GM12878 (cell line): Measurements from ENCODE around the gene SLCO3A1. TPM values are rescaled to one million over a fixed set of nuclear protein-coding genes. Genes with fewer than 3 reads are reported as not detected.
A peak's percentile ranks its signal among the peaks of the same experiment; 100 is the strongest.

ENCODE experiments used
- ATAC-seq: fragments of 200-7000 bp; cut with Tn5 transposase; 3 replicates; pipeline ENCODE4 v1.9.1; 2020; ENCODE audit warnings: mild to moderate bottlenecking, moderate library complexity
- BruUV-seq: library from RNA; stranded (reverse); fragments of 400-500 nt; replicated peaks from 2 replicates; lab custom pipeline; 2021; lab: Mats Ljungman, UMichigan
- CTCF ChIA-PET: fragments of 300-600 bp; sonication (Branson Sonifier 250); formaldehyde crosslinking; extraction: SDS; loops from one replicate; lab custom pipeline; 2021; ENCODE audit warnings: inconsistent platforms; lab: Yijun Ruan, JAX
- POLR2A ChIA-PET: fragments of 350-600 bp; formaldehyde crosslinking; extraction: SDS; loops from one replicate; lab custom pipeline; 2021; ENCODE audit warnings: inconsistent platforms; lab: Charles Lee
- RAD21 ChIA-PET: fragments of 300-600 bp; sonication (Branson Sonifier 250); formaldehyde crosslinking; loops from one replicate; lab custom pipeline; 2023; ENCODE audit warnings: antibody characterized with exemption; ENCODE audit not compliant: unreplicated experiment; lab: Charles Lee
- SMC1A ChIA-PET: fragments of 300-600 bp; sonication (Branson Sonifier 250); formaldehyde crosslinking; loops from one replicate; lab custom pipeline; 2023; ENCODE audit not compliant: unreplicated experiment, uncharacterized antibody; lab: Charles Lee
- DNase-seq: peaks from one replicate; pipeline ENCODE4 v3.0.0-alpha.2; 2011; ENCODE audit warnings: low read depth, low spot score
- FAIRE-seq: peaks from 3 replicates; lab custom pipeline; 2011; peaks lifted over from hg19 to GRCh38; lab: Jason Lieb, UNC
- H2AFZ ChIP-seq: 2 replicates; pipeline ENCODE4 v1.6.0; 2011; ENCODE audit warnings: low read depth, low read length, control low read depth; ENCODE audit not compliant: control insufficient read depth
- H3K27ac ChIP-seq: 2 replicates; pipeline ENCODE4 v1.5.1; 2011; ENCODE audit warnings: control low read depth; ENCODE audit not compliant: control insufficient read depth, insufficient read depth
- H3K27me3 ChIP-seq, 2 experiments: replicated peaks in 1 of 2; 2 replicates each; pipeline versions ENCODE4 v1.6.0 to v1.6.1; 2011; ENCODE audit warnings: low read length in 1 of 2; ENCODE audit not compliant: control insufficient read depth in 2 of 2, insufficient read depth in 2 of 2
- H3K36me3 ChIP-seq, 2 experiments: 2 replicates each; pipeline ENCODE4 v1.5.1; 2011; ENCODE audit warnings: low read length in 1 of 2; ENCODE audit not compliant: control insufficient read depth in 2 of 2, insufficient read depth in 2 of 2
- H3K4me1 ChIP-seq: 2 replicates; pipeline ENCODE4 v1.6.1; 2011; ENCODE audit warnings: mild to moderate bottlenecking, low read length, moderate library complexity, mixed read lengths; ENCODE audit not compliant: control insufficient read depth, insufficient read depth
- H3K4me2 ChIP-seq: 2 replicates; pipeline ENCODE4 v1.6.0; 2011; ENCODE audit warnings: control low read depth; ENCODE audit not compliant: control insufficient read depth, insufficient read depth
- H3K4me3 ChIP-seq: fragments of 200-600 bp; sonication (generic); 2 replicates; pipeline ENCODE4 v1.5.1; 2016
- H3K79me2 ChIP-seq: 2 replicates; pipeline ENCODE4 v1.6.0; 2011; ENCODE audit warnings: low read length; ENCODE audit not compliant: control insufficient read depth, insufficient read depth
- H3K9ac ChIP-seq: 2 replicates; pipeline ENCODE4 v1.8.0; 2011; ENCODE audit warnings: low read length, control low read depth, mixed read lengths; ENCODE audit not compliant: control insufficient read depth, insufficient read depth
- H3K9me3 ChIP-seq: replicated peaks from 3 replicates; pipeline ENCODE4 v1.5.1; 2011; ENCODE audit warnings: mild to moderate bottlenecking, low read length; ENCODE audit not compliant: control insufficient read depth, insufficient read depth
- H4K20me1 ChIP-seq: 2 replicates; pipeline ENCODE4 v1.6.0; 2011; ENCODE audit not compliant: control insufficient read depth, insufficient read depth
- CHD2 ChIP-seq: IDR thresholded peaks from 2 replicates; pipeline ENCODE4 v1.6.1; 2011; ENCODE audit warnings: low read depth, low read length, improper control_type of control experiment, borderline replicate concordance
- IRF4 ChIP-seq: IDR thresholded peaks from 2 replicates; pipeline ENCODE4 v1.6.1; 2011; ENCODE audit warnings: low read depth, low read length
- NRF1 ChIP-seq: conservative IDR thresholded peaks from 2 replicates; pipeline ENCODE4 v1.6.1; 2011; ENCODE audit warnings: mild to moderate bottlenecking, low read depth, low read length, improper control_type of control experiment
- RAD21 ChIP-seq: IDR thresholded peaks from 2 replicates; pipeline ENCODE4 v1.6.1; 2011; ENCODE audit warnings: mild to moderate bottlenecking, low read depth, low read length, moderate library complexity; ENCODE audit not compliant: insufficient read depth
- RBBP5 ChIP-seq: fragments of 200-600 bp; sonication (generic); conservative IDR thresholded peaks from 2 replicates; pipeline ENCODE4 v1.6.1; 2016
- SMC3 ChIP-seq: IDR thresholded peaks from 2 replicates; pipeline ENCODE4 v1.6.1; 2011; ENCODE audit warnings: low read length, improper control_type of control experiment, borderline replicate concordance
- YY1 ChIP-seq: IDR thresholded peaks from 2 replicates; pipeline ENCODE4 v1.6.1; 2011; ENCODE audit warnings: low read depth, mild to moderate bottlenecking, low read length
- WGBS: methylation state at CpG from one replicate; pipeline ENCODE4 v1.1.6; 2016; ENCODE audit warnings: low lambda C conversion rate; ENCODE audit not compliant: insufficient replicate concordance, insufficient coverage; ENCODE audit errors: missing lambda C conversion rate; 5-methylcytosine and 5-hydroxymethylcytosine counted together
- in situ Hi-C: fragments of 300-500 bp; cut with MboI; formaldehyde crosslinking; loops from 9 replicates; pipeline ENCODE4 v1.14.3; 2018; ENCODE audit warnings: mixed read lengths
- intact Hi-C: fragments of 100-400 bp; cut with micrococcal nuclease; formaldehyde crosslinking; loops from one replicate; pipeline ENCODE4 v1.14.2; 2022; ENCODE audit not compliant: unreplicated experiment
- polyA plus RNA-seq, 11 experiments: library from polyadenylated mRNA; depleted of rRNA in 4 of 11; unstranded in 6 of 11; stranded (reverse) in 5 of 11; fragments of >200 nt; fragmentation: Nextera tagmentation in 4 of 11; fragmentation: Illumina TruSeq in 1 of 11; extraction: Ambion mirVana in 4 of 11; extraction: Trizol in 1 of 11; gene quantifications; 1 replicate in 1 of 11; 2 replicates in 10 of 11; pipeline versions ENCODE4 v1.2.1 to v1.2.3, GENCODE V29; 2011 to 2016; ENCODE audit warnings: inconsistent platforms in 2 of 11, missing spikeins in 2 of 11, low read depth in 1 of 11
- total RNA-seq, 4 experiments: library from RNA; depleted of rRNA in 3 of 4; stranded (reverse); fragments of >200 nt in 3 of 4; fragmentation: Illumina TruSeq in 1 of 4; extraction: Trizol in 1 of 4; gene quantifications; 2 replicates each; pipeline versions ENCODE4 v1.2.1 to v1.2.3, GENCODE V29; 2013 to 2021
- TF ChIP-seq, protein P1 (sequence below): IDR thresholded peaks from 2 replicates; pipeline ENCODE4 v1.6.1; 2012; ENCODE audit warnings: low read depth, low read length, improper control_type of control experiment
- TF ChIP-seq, protein P2 (sequence below), 3 experiments: IDR thresholded peaks in 2 of 3; conservative IDR thresholded peaks in 1 of 3; 2 replicates each; pipeline ENCODE4 v1.5.1; 2011; ENCODE audit warnings: low read depth in 3 of 3, low read length in 3 of 3, mild to moderate bottlenecking in 3 of 3, control low read depth in 2 of 3, moderate library complexity in 2 of 3, inconsistent platforms in 1 of 3, mixed read lengths in 1 of 3; ENCODE audit not compliant: control insufficient read depth in 2 of 3, insufficient read depth in 1 of 3; ENCODE audit errors: extremely low read depth in 1 of 3

Gene SLCO3A1
- total and polyA plus RNA-seq, 10 of the 15 experiments (the other 5 are each of a cell fraction or from before 2014, with no cell fraction given): 0.05 to 5.9 (median 0.31) TPM

DNA sequence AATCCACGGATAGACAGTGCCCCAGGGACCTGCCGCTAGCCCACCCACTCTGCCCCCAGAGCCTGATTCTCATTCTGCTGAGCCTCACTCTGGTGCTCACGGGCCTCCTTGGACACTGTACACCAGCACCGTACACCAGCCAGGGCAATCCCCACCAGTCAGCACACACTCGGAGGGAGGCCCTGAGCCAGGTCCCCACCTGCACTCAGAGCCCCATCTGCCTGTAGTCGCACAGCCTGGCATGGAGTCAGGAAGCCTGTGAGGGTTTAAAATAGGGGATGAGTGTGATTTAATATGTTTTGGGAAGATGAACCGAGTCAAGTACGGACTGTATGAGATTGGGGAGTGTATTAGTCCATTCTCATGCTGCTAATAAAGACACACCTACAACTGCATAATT is 223.0 kb downstream of the SLCO3A1 start (continued):
- TF ChIP-seq, protein P1, sequence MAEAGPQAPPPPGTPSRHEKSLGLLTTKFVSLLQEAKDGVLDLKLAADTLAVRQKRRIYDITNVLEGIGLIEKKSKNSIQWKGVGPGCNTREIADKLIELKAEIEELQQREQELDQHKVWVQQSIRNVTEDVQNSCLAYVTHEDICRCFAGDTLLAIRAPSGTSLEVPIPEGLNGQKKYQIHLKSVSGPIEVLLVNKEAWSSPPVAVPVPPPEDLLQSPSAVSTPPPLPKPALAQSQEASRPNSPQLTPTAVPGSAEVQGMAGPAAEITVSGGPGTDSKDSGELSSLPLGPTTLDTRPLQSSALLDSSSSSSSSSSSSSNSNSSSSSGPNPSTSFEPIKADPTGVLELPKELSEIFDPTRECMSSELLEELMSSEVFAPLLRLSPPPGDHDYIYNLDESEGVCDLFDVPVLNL: no peak
- TF ChIP-seq NRF1: no peak
- no peak for TF ChIP-seq RBBP5

DNA sequence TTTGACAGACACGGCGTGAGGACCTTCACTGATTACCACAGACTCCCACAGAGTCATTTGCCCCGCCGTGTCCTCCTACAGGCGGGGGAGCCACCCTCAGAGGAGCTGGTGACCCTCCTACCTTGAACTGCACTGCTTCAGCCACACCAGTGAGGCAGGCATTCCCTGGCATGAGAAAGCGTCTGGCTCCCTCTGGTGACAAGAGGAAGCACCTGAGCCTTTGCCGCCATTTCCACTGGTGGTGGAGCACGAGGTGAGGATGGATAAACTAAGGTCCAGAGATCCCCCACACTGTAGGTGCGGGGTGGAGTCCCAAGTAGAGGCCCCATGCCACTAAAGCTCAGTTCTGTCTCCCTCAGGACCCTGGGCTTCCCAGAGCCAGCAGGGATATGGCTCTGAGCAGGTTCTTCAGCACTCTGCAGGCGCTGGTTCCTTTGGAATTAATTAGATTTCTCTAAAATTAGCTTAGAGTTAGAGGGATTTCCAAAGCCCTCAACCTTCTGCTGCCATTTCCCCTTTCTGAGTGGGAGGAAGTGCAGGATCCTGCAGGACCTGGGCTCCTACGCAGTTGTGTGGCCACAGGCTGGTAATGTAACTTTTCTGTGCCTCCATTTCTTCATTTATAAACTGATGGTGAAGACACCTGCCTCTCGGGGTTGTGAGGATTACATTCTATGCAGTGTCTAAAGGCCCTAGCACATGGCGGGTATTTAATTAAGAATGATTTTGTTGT is 224.0 kb downstream of the SLCO3A1 start:
- intact Hi-C loops (loop anchor here (1.0 kb wide), 1 partner anchor 224 kb away; the partner anchor contains the start of gene SLCO3A1), in situ Hi-C loops (no loop called here)
- Histone ChIP-seq H4K20me1 (no peaks in the 10 kb centered on the region), H3K36me3 (no peaks in the 10 kb centered on the region), H3K9ac (no peak overlapping the region), H3K4me1 (no peaks in the 10 kb centered on the region), H3K27me3 (no peaks in the 10 kb centered on the region), H3K9me3 (no peaks in the 10 kb centered on the region), H3K79me2 (no peaks in the 10 kb centered on the region), H3K4me3 (no peak overlapping the region), H3K27ac (no peak overlapping the region), H3K4me2 (no peak overlapping the region), H2AFZ (peak overlapping the region; percentile 13; the same call in 1 of the 2 replicates)
- TF ChIP-seq RAD21: peak; percentile 82
- TF ChIP-seq CHD2: no peak
- peak; percentile 82 for TF ChIP-seq SMC3
- TF ChIP-seq, protein P2, sequence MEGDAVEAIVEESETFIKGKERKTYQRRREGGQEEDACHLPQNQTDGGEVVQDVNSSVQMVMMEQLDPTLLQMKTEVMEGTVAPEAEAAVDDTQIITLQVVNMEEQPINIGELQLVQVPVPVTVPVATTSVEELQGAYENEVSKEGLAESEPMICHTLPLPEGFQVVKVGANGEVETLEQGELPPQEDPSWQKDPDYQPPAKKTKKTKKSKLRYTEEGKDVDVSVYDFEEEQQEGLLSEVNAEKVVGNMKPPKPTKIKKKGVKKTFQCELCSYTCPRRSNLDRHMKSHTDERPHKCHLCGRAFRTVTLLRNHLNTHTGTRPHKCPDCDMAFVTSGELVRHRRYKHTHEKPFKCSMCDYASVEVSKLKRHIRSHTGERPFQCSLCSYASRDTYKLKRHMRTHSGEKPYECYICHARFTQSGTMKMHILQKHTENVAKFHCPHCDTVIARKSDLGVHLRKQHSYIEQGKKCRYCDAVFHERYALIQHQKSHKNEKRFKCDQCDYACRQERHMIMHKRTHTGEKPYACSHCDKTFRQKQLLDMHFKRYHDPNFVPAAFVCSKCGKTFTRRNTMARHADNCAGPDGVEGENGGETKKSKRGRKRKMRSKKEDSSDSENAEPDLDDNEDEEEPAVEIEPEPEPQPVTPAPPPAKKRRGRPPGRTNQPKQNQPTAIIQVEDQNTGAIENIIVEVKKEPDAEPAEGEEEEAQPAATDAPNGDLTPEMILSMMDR (IDR thresholded peaks at IDR 0.05 in 2 of 3, conservative IDR thresholded peaks at IDR 0.05 in 1 of 3; ENCODE audit: control insufficient read depth in 2 of 3, extremely low read depth in 1 of 3, insufficient read depth in 1 of 3, low read depth in 3 of 3, low read length in 3 of 3): peak; percentile 75 to 91 (median 82); a peak in 5 of 6 replicates
- peak; percentile 93 for TF ChIP-seq YY1
- TF ChIP-seq IRF4: no peak
- RAD21 ChIA-PET: interaction anchor here (0.7 to 1.5 kb wide), 5 partner anchors 129 to 776 kb away, joined by 3 to 5 read pairs (median 4); no protein-coding TSS in a partner anchor
- BruUV-seq: no TSS peak
- WGBS: 11% methylated on average over 13 of the region's 13 CpGs
- CTCF ChIA-PET: interaction anchor here (0.5 to 5.4 kb wide), 11 partner anchors 10 to 776 kb away, joined by 3 to 30 read pairs (median 6); no protein-coding TSS in a partner anchor
- SMC1A ChIA-PET: interaction anchor here (1.1 to 2.2 kb wide), 3 partner anchors 371 to 780 kb away, joined by 3 to 13 read pairs (median 3); no protein-coding TSS in a partner anchor
- FAIRE-seq (peak; percentile 52), ATAC-seq (peak; percentile 92), DNase-seq (no peak)
- POLR2A ChIA-PET: no interaction called here
